Smooth muscle cell (in vitro differentiated cells): ENCODE data around the gene BLCAP. TPM values are rescaled to one million over a fixed set of nuclear protein-coding genes. Genes with fewer than 3 reads are reported as not detected.
"Not testable (repeated sequence)": the region's sequence is repeated elsewhere in the genome, so short reads cannot be mapped to it uniquely, and the experiment has no call there.

Experiments used
- DNase-seq: peaks from one replicate; lab custom pipeline; 2025; ENCODE audit not compliant: unreplicated experiment; lab: John Stamatoyannopoulos, UW
- H2AFZ ChIP-seq: fragments of 200-600 bp; sonication (generic); 2 replicates; pipeline ENCODE4 v1.6.0; 2016; ENCODE audit warnings: antibody characterized with exemption, low read depth, mild to moderate bottlenecking
- H3F3A ChIP-seq: fragments of 200-600 bp; sonication (generic); 2 replicates; pipeline ENCODE4 v1.6.0; 2017; ENCODE audit warnings: antibody characterized with exemption, low read depth
- H3K27ac ChIP-seq: fragments of 200-600 bp; sonication (generic); 2 replicates; pipeline ENCODE4 v1.5.1; 2016; ENCODE audit warnings: low read depth, mild to moderate bottlenecking
- H3K27me3 ChIP-seq: fragments of 200-600 bp; sonication (generic); 2 replicates; pipeline ENCODE4 v1.6.1; 2016; ENCODE audit warnings: low read depth, mild to moderate bottlenecking
- H3K36me3 ChIP-seq: fragments of 200-600 bp; sonication (generic); 2 replicates; pipeline ENCODE4 v1.5.1; 2016; ENCODE audit warnings: low read depth
- H3K4me1 ChIP-seq: fragments of 200-600 bp; sonication (generic); 2 replicates; pipeline ENCODE4 v1.5.1; 2016; ENCODE audit warnings: low read depth
- H3K4me2 ChIP-seq: fragments of 200-600 bp; sonication (generic); 2 replicates; pipeline ENCODE4 v1.6.0; 2016; ENCODE audit warnings: mild to moderate bottlenecking
- H3K4me3 ChIP-seq: fragments of 200-600 bp; sonication (generic); 2 replicates; pipeline ENCODE4 v1.5.1; 2016; ENCODE audit warnings: mild to moderate bottlenecking
- H3K79me2 ChIP-seq: fragments of 200-600 bp; sonication (generic); 2 replicates; pipeline ENCODE4 v1.6.0; 2016; ENCODE audit warnings: low read depth, mild to moderate bottlenecking
- H3K9ac ChIP-seq: fragments of 200-600 bp; sonication (generic); 2 replicates; pipeline ENCODE4 v1.6.0; 2016; ENCODE audit warnings: low read depth
- H3K9me3 ChIP-seq: fragments of 200-600 bp; sonication (generic); replicated peaks from 2 replicates; pipeline ENCODE4 v1.5.1; 2016; ENCODE audit warnings: low read depth
- H4K20me1 ChIP-seq: fragments of 200-600 bp; sonication (generic); 2 replicates; pipeline ENCODE4 v1.6.0; 2016; ENCODE audit warnings: low read depth
- CTCF ChIP-seq: fragments of 200-600 bp; sonication (generic); IDR thresholded peaks from 2 replicates; pipeline ENCODE4 v1.5.1; 2017; ENCODE audit warnings: borderline replicate concordance, mild to moderate bottlenecking, antibody characterized with exemption; ENCODE audit not compliant: insufficient read depth, poor library complexity, severe bottlenecking
- WGBS: methylation state at CpG from one replicate; pipeline ENCODE4 v1.1.7; 2016; ENCODE audit warnings: low lambda C conversion rate; 5-methylcytosine and 5-hydroxymethylcytosine counted together
- polyA plus RNA-seq: library from polyadenylated mRNA; unstranded; fragments of >200 nt; fragmentation: Nextera tagmentation; extraction: Ambion mirVana; gene quantifications from 2 replicates; pipeline ENCODE4 v1.2.1, GENCODE V29; 2016
- total RNA-seq: library from RNA; depleted of rRNA; stranded (reverse); fragments of >200 nt; gene quantifications from 2 replicates; pipeline ENCODE4 v1.2.3, GENCODE V29; 2014

The BLCAP gene
- total and polyA plus RNA-seq, 2 experiments from 2014 or later, result 34.2 to 45.9 TPM

DNA sequence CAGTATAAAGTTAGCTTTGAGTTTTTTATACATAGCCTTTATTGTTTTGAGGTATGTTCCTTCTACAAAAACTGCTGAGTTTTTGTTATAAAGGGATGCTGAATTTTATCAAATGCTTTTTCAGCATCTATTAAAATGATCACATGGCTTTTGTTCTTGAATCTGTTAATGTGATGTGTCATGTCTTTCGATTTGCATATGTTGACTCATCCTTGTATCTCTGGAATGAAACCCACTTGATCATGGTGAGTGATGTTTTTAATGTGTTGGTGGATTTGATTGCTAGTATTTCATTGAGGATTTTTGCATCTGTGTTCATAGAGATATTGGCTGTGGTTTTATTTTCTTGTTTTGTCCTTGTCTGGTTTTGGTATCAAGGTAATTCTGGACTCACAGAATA is 24.7 kb upstream of the BLCAP start:
- Histone ChIP-seq H3K27me3 (no peaks in the 10 kb centered on the region), H3K9ac (no peak overlapping the region), H3K79me2 (no peaks in the 10 kb centered on the region), H3K4me2 (no peak overlapping the region), H3K4me3 (no peak overlapping the region), H3K4me1 (no peaks in the 10 kb centered on the region), H2AFZ (no peak overlapping the region), H3K9me3 (no peaks in the 10 kb centered on the region), H4K20me1 (no peaks in the 10 kb centered on the region), H3K27ac (no peak overlapping the region), H3F3A (no peaks in the 10 kb centered on the region), H3K36me3 (no peaks in the 10 kb centered on the region)
- 75% methylated on average over 1 of the region's 1 CpG for WGBS
- no peak for TF ChIP-seq CTCF
- no peak for DNase-seq

DNA sequence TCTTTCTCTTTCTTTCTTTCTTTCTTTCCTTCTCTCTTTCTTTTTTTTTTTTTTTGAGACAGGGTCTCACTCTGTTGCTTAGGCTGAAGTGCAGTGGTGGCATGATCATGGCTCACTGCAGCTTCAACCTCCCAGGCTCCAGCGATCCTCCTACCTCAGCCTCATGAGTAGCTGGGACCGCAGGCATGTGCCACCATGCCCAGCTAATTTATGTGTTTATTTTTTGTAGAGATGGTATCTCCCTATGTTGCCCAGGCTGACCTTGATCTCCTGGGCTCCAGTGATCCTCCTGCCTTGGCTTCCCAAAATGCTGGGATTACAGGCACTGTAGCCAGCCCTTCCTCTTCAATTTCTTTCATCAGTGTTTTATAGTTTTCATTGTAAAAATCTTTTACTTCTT is 24.0 kb upstream of the BLCAP start:
- not testable (repeated sequence) for H3K79me2 ChIP-seq, H2AFZ ChIP-seq, H3K4me1 ChIP-seq, H3K9me3 ChIP-seq, H3K9ac ChIP-seq, DNase-seq, H3K27me3 ChIP-seq, H3K4me2 ChIP-seq, H3K27ac ChIP-seq, H3K4me3 ChIP-seq, H3F3A ChIP-seq, H4K20me1 ChIP-seq, H3K36me3 ChIP-seq
- 88% methylated on average over 2 of the region's 2 CpGs for WGBS

DNA sequence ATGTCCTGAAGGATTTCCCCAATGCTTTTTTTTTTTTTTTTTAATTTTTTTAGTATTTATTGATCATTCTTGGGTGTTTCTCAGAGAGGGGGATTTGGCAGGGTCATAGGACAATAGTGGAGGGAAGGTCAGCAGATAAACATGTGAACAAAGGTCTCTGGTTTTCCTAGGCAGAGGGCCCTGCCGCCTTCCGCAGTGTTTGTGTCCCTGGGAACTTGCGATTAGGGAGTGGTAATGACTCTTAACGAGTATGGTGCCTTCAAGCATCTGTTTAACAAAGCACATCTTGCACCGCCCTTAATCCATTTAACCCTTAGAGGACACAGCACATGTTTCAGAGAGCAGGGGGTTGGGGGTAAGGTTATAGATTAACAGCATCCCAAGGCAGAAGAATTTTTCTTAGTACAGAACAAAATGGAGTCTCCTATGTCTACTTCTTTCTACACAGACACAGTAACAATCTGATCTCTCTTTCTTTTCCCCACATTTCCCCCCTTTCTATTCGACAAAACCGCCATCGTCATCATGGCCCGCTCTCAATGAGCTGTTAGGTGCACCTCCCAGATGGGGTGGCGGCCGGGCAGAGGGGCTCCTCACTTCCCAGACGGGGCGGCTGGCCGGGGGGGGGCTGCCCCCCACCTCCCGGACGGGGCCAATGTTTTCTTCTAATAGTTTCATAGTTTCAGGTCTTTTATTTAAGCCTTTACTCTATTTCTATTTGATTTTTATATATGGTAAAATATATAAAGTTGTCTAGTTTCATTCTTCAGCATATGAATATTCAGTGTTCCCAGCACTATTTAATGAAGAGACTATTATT is 22.6 kb upstream of the BLCAP start:
- H3K9me3 ChIP-seq, H3K4me1 ChIP-seq, H3K27me3 ChIP-seq, H3K4me2 ChIP-seq, H3F3A ChIP-seq, H3K9ac ChIP-seq, DNase-seq, H3K36me3 ChIP-seq, H4K20me1 ChIP-seq, H2AFZ ChIP-seq, H3K4me3 ChIP-seq, H3K27ac ChIP-seq, H3K79me2 ChIP-seq: not testable (repeated sequence)
- WGBS, result 56% methylated on average over 16 of the region's 16 CpGs

DNA sequence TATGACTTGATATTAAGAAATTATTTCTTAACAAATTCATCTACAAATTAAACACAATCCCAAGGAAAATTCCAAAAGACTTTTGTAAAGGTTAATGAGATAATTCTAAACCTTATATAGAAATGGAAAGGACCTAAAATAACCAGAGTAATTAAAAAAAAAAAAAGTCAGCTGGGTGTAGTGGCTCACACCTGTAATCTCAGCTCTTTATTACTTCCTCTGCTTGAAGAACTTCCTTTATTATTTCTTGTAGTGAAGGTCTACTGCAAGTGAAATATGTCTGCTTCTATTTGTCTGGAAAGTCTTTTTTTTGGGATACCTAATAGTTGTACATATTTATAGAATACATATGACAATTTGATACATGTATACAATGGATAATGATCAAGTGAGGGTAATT is 20.2 kb upstream of the BLCAP start:
- Histone ChIP-seq H3K4me2 (no peak overlapping the region), H3K9me3 (no peaks in the 10 kb centered on the region), H3K79me2 (no peaks in the 10 kb centered on the region), H3K9ac (no peak overlapping the region), H3K36me3 (no peaks in the 10 kb centered on the region), H3K27me3 (no peaks in the 10 kb centered on the region), H3K4me1 (no peaks in the 10 kb centered on the region), H3F3A (no peaks in the 10 kb centered on the region), H2AFZ (no peak overlapping the region), H4K20me1 (no peaks in the 10 kb centered on the region), H3K4me3 (no peak overlapping the region), H3K27ac (no peak overlapping the region)
- no peak for DNase-seq
- no peak for TF ChIP-seq CTCF

DNA sequence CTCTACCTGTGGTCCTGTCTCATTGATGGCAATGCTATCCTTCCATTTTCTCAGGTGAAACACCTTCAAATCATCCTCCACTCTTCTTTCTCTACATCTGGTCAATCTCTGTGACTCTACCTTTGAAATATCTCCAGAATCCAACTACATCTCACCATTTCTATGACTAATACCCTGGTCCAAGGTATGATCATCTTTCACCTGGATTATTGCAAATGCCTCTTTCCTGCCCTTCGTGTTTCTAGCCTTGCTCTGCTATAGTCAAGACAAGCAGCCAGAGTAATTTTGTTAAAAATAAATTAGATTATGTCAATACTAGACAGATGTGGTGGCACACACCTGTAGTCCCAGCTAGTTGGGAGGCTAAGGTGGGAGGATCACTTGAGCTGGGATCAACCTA is 17.8 kb upstream of the BLCAP start:
- H4K20me1 ChIP-seq, result no peaks in the 10 kb centered on the region
- no peaks in the 10 kb centered on the region for H3F3A ChIP-seq
- no peak overlapping the region for H3K4me2 ChIP-seq
- no peaks in the 10 kb centered on the region for H3K27me3 ChIP-seq
- TF ChIP-seq CTCF, result no peak
- H3K36me3 ChIP-seq, result no peaks in the 10 kb centered on the region
- no peak for DNase-seq
- no peaks in the 10 kb centered on the region for H3K9me3 ChIP-seq
- H2AFZ ChIP-seq, result no peak overlapping the region
- no peak overlapping the region for H3K4me3 ChIP-seq
- H3K79me2 ChIP-seq, result no peaks in the 10 kb centered on the region
- WGBS, result 89% methylated on average over 1 of the region's 1 CpG
- H3K27ac ChIP-seq, result no peak overlapping the region
- H3K4me1 ChIP-seq, result no peaks in the 10 kb centered on the region
- H3K9ac ChIP-seq, result no peak overlapping the region
